ENCODE results near the gene PTGER2.

The PTGER2 gene

DNA sequence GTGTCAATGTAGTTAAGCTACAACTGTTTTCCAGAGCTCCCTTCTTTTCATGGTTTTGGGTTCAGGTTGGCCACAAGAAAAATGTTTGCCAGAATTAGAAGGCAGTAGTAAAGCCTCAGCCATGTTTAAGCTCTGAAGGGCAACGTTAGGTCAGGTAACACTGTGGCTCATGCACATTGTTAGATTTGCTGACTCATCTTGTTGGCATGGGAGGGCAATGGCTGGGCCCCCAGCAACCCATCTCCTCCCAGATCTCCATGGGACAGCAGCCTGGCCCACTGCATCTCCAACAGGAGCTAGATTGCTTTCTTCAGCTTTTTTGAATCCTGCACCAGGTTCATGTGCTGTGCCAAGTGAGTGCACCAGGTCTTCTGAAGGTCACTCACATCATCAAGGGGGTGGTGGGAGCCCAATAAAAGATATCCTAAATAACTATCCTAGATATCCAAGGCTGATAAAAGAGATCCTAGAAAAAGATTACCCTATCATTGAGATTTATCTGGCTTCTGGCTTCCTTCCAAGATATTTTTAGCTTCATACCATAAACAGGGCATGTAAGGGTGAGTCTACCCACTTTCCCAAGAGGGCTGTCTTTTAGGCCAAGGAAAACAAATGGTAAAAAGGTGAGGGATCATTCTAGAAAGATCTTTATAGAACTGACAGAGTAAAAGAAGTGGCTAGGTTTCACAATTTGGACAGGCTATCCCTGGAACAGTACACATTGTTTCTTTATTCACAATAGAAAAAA lies 28.9 kb downstream of the PTGER2 start:
- DNase-seq = no peak

DNA sequence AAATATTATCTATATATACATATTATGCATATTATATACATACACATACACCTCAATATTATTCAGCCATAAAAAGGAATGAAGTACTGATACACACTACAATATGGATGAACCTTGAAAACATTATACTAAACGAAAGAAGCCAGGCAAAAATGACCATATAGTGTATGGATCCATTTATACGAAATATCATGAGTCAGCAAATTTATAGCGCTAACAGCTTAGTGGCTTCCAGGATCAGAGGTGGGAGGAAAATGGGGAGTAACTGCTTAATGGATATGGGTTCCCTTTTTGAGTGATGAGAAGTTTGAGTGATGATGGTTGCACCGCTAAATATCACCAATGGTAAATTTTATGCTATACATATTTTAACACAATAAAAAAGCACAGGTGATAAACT lies 32.7 kb downstream of the PTGER2 start:
- no peak for DNase-seq

DNA sequence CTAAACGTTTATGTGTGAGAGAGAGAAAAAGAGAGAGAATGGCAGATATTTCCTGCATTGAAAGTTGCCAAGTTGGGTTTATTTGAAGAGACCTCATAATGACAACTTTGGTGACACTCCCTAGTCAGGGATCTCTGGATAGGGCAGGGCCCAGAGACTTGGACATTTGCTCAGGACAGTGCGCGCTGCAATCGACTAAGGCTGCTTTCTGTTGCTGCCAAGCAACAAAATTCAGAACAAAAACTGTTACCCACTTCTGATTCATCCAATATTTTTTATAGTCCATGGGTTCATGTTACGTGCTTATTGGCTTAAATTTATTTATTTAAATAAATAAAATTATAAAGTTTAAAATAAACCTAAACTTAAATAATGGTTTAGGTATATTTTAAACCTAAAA lies 34.2 kb downstream of the PTGER2 start:
- no peak for DNase-seq

DNA sequence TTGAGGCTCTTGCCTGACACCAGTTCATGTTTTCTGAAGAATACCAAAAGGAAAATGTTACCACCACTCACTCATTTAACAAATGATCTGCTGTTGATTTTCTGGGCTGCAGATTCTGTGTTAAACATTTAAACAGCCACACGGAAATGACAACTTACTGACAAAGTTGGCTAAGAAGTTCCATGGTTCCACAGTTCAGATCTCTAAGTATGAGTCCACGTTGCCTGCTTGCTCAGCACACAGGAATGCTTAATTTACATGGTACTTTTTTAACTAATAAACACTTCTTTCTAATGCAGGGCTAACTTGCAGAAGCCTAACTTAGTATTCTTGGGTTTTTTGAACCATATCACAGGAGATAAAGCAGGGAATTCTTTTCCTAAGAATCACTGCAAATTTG lies 34.7 kb downstream of the PTGER2 start:
- DNase-seq = no peak

DNA sequence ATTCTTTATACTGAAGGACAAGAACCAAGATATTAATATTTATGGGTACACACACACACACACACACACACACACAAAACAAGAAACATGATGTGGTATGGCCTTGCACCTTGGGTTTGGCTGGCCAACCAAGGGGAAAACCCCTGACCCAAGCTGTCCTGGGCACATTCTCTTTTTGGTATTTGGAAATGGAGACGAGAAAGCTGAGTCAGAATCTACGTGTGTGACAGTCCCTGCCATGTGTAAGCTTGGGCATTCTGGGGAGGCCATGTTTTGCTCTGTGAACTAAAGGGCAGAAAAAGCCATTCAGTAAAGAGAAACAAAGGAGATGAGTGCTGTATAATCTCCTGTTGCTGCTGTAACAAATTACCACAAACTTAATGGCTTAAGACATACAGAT lies 35.6 kb downstream of the PTGER2 start:
- no peak for DNase-seq

DNA sequence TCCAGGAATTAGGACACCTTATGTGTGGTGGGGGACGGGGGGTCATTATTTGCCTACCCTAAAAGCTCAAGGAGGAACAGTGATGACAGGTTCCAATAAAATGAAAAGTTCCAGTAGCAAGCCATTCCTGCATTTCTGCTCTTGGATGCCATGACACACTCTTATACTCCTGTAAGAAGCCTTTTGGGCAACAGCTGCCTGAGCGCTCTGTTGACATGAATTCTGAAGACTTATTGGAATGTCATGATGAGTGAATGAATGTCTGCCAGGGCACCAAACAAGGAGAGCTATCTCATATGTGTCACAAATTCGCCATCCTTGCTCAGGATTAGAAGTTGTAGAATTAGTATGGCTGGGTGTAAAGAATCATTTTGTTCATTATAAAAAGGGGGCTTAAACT lies 36.3 kb downstream of the PTGER2 start:
- no peak for DNase-seq

DNA sequence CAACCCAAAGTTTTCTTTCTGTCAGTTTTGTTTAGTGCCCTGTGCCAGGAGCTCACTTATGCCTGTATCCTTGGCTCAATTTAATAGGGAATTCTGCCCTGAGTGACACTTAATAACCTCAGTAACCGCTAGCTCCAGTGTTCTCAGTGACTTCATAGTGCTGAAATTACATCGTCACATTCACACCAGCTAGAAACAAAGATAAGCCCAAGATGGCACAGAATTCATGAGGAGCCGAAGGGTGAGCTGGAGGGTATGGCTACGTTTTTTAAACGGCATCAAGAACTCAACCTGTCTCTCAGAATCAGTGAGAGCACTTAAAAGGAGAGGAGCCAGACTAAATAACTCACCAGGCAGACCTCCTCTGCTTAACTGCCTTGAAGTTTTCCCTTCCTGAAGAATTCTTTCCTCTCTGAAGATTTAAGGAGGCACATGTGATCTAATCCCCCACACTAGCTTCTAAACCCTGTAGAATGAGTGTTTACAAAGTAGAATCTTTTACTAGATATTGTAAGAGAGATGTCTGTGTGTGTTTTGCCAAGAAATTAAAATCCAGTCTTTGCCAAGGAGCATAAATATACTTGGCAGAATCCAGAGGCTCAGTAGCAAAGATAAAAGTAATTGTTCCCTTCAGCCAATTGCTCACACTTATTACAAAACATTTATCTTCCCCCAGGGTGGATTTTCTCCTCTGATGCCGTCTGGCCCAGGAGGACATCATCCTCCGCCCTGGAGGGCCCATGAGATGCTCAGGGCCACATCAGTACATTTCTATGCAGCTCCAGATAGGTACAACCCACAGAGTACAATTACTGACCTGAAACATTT lies 37.3 kb downstream of the PTGER2 start:
- DNase-seq = peak; percentile 3

DNA sequence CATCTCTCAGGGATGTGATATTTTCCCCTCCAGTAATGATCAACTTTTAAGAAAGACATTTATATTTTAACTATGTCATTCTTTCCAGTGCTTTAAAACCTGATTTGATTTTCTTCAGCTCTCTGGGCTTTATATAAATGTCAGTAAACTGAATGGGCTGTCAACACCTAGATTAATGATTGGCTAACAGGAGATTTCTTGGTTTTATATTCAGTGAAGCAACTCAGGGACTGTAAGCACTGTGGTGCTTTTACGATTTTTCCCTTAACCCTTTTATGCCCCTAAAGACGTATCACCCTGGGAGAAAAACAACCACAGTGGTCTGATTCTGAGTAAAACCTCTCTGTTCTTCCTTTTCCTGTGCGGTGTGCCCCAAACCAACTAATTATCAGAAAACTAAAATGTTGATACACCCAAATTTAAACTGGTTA lies 38.0 kb downstream of the PTGER2 start:
- no peak for DNase-seq

DNA sequence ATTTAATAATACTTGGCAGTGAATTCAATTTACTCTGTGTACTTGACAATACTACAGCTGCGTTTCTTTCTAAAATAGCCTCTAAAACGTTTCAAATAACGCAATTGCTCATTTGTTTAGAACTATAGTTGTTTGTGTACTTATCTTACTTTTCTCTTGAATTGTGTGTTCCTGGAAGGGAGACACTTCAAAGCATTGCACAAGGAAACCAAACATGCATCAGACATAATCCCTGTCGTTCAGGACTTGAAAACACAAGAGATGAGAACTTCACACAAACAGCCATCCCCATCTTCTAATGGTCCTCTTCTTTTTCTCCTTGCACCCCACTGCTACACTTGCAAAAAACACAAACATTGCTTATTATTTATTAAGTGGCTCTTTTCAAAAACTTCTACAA lies 38.5 kb downstream of the PTGER2 start:
- DNase-seq = no peak

DNA sequence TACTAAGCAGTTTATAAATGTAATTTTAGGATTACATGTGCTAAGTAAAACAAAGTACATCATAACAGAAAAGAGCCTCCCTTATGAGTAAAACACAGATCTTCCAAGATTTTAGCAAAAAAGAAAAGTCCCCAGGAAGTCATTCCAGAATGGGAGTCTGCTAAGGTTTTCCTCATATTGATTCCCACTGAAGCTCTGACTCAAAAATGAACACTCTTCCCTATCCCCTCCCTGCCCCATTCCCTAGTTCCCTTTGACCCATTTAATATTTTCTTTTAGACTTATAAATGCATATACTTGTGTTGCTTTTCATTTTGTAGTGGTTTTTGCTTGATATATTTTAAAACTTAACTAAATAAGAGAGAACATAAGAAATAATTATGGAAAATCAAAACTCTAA lies 40.1 kb downstream of the PTGER2 start:
- DNase-seq = no peak

DNA sequence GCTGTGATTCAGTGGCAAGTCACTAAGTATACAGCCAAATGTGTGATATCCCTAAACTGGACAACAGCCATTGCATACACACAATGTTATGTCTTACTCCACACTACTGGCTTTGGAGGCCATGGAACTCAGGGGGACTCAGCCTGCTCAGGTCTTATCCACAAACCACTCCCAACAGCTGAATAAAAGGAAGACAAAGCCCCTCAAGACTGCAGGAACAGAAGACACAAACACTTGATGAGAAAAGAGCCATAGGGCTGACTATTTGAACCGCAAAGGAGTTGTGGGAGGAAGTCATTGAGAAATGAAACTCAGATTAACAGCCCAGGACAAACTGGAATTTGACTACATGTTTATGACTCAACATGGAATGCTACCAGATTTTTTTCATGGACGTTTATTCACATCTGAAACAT lies 40.9 kb downstream of the PTGER2 start:
- no peak for DNase-seq

DNA sequence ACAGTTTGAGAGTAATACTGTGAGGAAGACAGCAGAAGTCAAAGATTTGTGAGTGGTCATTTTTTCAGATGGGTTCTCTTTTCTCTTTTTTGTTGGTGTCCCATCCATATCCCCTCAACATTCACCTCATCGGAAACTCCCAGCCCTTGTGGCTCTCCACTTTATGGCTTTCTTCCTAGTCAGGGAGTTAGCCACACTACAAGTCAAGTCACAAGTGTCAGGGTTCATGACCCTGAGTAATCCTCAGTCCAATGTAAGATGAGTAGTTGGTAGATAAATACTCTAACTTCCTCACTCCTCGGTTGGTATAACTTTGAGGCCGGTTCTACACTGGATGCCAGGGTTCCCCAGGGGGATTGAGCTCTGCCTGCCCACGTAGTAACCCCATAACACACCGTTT lies 41.4 kb downstream of the PTGER2 start:
- no peak for DNase-seq

DNA sequence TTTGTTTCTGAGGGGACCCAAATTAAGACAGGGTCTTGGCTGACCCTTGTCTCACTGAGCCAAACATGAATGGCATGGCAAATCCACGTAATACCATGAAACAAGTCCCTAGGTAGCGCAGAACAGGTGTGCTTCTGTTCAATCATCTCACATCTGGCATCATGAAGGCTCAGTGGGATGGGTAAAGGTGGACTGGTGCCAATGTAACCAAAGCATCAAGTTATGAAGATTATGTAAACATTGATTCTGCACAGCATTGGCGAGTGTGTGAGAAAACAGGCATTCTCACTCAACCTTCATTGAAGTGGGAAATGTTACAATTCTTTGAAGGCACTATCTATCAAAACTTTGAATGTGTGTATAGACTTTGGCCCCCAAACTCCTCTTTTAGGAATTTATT lies 41.9 kb downstream of the PTGER2 start:
- DNase-seq = no peak

DNA sequence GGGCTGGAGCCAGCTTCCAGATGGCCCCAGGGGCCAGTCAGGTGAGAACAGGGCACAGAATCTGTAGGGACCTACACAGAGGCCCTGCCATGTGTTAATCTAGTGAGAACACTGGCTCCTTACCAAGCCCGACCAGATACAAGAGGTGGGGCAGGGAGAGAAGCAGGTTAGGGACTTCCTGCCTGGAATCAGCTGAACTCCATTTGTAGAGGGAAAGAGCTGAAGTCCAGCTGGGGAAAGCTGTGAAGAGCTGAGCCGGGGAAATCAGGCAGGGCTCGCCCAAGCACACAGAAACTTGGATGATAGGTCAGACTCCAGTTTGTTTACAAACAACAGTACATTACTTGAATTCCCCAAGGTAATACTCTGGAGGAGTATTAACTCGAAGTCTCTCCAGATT lies 46.7 kb downstream of the PTGER2 start:
- DNase-seq = no peak

DNA sequence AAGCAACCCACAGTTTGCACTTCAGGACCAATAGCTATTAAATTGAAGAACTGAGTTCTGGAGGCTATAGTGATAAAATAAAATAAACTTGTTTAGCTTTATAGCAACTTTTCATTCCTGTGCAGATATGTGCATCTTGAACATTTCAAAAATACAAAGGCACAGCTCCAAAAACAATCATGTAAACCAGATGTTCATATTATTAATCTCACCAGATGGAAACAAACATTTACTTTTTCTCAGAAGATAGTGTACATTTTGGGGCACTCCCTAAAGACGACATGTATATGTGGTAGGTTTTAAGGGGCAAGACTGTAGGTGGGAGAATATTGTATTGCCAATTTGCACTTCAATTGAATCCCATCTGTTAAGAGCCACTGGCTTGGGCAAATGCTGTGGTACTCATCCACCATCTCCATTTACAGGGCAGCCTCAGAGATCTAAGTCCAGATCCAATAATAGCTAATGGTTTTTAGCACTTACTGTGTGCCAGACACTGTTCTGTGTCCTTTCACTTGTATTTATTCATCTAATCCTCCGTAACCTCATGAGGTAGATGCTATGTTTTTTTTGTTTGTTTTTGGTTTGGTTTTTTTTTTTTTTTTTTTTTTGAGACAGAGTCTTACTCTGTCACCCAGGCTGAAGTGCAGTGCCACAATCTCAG lies 49.1 kb downstream of the PTGER2 start:
- DNase-seq = no peak

DNA sequence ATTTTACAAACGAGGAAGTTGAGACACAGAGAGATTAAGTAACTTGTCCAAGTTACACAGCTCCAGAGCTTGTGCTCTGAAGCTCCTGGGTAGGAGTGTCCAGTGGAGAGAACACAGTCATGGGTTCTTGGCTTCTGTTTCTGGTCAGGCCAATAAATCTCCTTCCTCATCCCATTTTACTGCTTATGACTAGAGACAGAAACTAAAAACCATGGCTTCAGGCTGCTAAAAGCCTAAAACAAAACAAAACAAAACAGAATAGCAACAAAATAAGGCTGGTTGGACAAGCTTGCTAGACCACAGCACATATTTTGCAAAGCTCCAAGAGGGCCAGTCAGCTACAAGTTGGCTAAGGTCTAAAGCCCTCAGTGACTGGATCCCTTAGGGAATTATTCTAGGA lies 49.8 kb downstream of the PTGER2 start:
- DNase-seq = no peak

DNA sequence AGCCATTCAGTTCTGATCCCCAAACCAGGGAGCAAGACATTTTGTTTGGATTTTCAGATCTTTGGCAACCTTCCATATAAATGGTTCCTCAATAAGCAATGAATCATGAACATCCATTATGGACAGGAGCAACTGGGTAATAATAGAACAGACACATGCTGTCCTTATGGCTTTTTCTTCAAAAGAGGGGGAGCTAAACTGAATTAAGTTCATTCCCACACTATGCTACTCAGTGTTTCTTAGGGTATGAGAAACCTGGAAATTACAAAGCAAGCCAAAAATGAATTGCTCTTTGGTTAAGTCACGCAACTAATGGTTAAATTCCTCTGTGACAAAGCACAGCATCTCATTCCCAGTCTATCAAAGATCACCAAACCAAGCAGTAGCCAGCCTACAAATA lies 51.0 kb downstream of the PTGER2 start:
- no peak for DNase-seq

DNA sequence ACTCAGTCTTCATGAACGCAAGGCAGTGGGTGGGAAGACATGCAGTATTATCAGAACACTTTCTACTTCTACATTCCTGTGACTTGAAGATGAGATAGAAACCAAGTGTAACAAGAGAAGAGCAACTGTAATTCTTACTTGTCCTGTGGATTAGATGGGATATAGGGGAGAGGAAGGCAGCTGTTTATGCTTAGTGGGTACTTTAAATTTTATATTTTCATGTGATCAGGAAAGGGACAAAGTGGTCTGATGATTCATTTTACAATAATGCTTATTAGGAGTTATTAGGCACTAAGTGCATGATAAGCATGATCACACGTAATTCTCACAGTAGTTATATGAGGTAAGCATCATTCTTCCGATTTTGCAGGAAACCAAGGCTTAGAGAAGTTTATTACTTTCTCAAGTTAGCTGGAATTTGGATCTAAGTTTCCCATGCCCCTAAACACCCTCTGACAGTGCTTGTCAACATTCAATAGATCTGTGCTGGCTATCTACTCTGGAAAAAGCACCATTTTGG lies 52.7 kb downstream of the PTGER2 start:
- DNase-seq = no peak

DNA sequence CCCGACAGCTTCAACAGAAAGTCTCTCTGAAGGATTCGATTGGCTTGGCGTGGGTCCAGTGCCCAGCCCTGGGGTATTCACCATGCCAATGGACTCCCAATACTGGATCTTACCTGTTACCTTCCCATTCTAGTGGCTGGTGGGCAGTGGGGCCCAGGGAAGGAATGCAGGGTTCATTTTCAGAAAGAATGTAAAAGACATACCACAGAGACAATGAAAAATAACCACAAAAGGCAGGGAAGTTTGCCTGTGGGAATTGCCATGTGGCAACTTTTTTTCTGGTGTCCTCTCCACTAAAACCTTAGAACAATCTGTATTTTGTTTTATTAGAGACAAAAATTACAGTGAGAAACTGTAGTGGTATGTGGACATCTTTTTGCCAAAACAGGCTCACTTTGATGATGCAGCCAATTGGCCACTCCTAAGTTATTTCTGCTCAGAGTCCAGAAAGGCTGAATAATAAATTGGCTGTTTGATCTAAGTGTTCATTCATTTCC lies 55.2 kb downstream of the PTGER2 start:
- DNase-seq = no peak

DNA sequence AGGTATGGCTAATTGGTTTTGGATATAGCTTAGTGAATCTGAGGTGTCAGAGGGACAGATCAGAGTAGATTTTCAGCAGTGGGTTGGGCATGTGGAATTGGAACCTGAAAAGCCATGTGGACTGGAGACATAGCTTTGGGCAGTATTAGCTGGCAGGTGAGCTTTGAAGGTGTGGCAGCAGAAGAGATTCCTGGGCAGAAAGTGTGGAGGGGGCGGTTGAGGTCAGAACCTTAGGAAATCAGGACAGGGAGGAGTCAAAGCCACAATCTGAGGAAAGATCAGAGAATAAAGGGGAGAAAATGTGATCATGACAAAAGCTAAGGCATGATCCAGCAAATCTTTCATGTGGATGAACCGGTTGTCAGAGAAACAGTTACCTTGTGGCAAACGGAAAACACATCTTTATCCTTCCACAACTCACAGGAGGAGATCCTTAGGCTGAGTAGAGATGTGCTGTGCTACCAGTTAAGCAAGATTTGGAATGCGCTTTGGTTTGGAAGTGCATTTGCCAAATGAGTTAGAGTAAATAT lies 56.4 kb downstream of the PTGER2 start:
- no peak for DNase-seq

DNA sequence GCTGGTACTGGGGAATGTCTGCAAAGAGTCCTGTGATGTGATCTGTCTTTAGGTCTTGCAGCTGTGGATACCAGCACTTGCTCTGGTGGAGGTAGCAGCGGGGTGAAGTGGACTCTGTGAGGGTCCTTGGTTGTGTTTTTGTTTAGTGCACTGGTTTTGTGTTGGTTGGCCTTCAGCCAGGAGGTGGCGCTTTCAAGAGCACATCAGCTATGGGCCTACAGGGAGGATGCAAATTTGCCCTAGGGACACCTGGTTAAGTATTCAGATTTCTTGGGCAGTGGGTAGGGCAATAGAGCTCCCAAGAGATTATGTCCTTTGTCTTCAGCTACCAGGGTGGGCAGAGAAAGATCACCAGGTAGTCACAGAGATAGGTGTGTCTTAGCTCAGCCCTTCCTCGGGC lies 63.8 kb downstream of the PTGER2 start:
- DNase-seq = no peak

Data from retina (tissue), 1 donor.